DND-41 (cell line): ENCODE measurements around the gene DRC7.

Experiments
- CTCF ChIP-seq: IDR thresholded peaks from 2 replicates; pipeline ENCODE4 v1.5.1; 2012; ENCODE audit warnings: borderline replicate concordance, low read length, moderate library complexity, mild to moderate bottlenecking; ENCODE audit not compliant: poor library complexity, severe bottlenecking; ENCODE audit errors: extremely low read depth
- EZH2 ChIP-seq: IDR thresholded peaks from 3 replicates; pipeline ENCODE4 v1.6.1; 2012; ENCODE audit warnings: borderline replicate concordance, low read depth, mild to moderate bottlenecking, moderate library complexity, low read length, inconsistent platforms; ENCODE audit not compliant: severe bottlenecking

GRCh38 chr16:57738844-57739243 is 44.2 kb downstream of the DRC7 start:
- no peak for TF ChIP-seq CTCF
- no peak for TF ChIP-seq EZH2
